ENCODE results near the gene CDK14. TPM values are rescaled to one million over a fixed set of nuclear protein-coding genes. Genes with fewer than 3 reads are reported as not detected.

CDK14 gene
- total RNA-seq, 2 experiments from 2014 or later: not detected

- Mint-ChIP-seq H3K9me3 (no peaks in the 10 kb centered on the region), H3K27me3 (peaks cover 1% of the 10 kb centered on the region), H3K27ac (no peak overlapping the region), H3K4me3 (no peak overlapping the region), H3K36me3 (ENCODE audit: low read depth) (no peaks in the 10 kb centered on the region), H3K4me1 (no peaks in the 10 kb centered on the region)
- POLR2A ChIA-PET: no interaction called here
- no peak for DNase-seq
- CTCF ChIA-PET: no interaction called here
These were observed 14.0 kb upstream of the CDK14 start for GRCh38 chr7:90582164-90582563.

- Mint-ChIP-seq H3K4me1 (no peaks in the 10 kb centered on the region), H3K4me3 (no peak overlapping the region), H3K9me3 (no peaks in the 10 kb centered on the region), H3K27ac (no peak overlapping the region), H3K27me3 (peaks cover 1% of the 10 kb centered on the region), H3K36me3 (ENCODE audit: low read depth) (no peaks in the 10 kb centered on the region)
- no peak for DNase-seq
- ChIA-PET POLR2A (no interaction called here), CTCF (no interaction called here)
These were observed 11.7 kb upstream of the CDK14 start for GRCh38 chr7:90584378-90584777.

GRCh38 chr7:90586091-90586490 is 10.0 kb upstream of the CDK14 start:
- Mint-ChIP-seq H3K27ac (no peak overlapping the region), H3K27me3 (peaks cover 1% of the 10 kb centered on the region), H3K4me1 (no peaks in the 10 kb centered on the region), H3K36me3 (ENCODE audit: low read depth) (no peaks in the 10 kb centered on the region), H3K9me3 (no peaks in the 10 kb centered on the region), H3K4me3 (no peak overlapping the region)
- ChIA-PET CTCF (no interaction called here), POLR2A (no interaction called here)
- no peak for DNase-seq

- H3K4me3 Mint-ChIP-seq: no peak overlapping the region
- no peaks in the 10 kb centered on the region for H3K36me3 Mint-ChIP-seq (ENCODE audit: low read depth)
- CTCF ChIA-PET: no interaction called here
- no peaks in the 10 kb centered on the region for H3K4me1 Mint-ChIP-seq
- peaks cover 6% of the 10 kb centered on the region for H3K27me3 Mint-ChIP-seq
- POLR2A ChIA-PET: no interaction called here
- H3K27ac Mint-ChIP-seq: no peak overlapping the region
- H3K9me3 Mint-ChIP-seq: no peaks in the 10 kb centered on the region
- DNase-seq: no peak
These were observed 8.4 kb upstream of the CDK14 start for GRCh38 chr7:90587766-90588165.

- Mint-ChIP-seq H3K4me3 (no peak overlapping the region), H3K36me3 (ENCODE audit: low read depth) (no peaks in the 10 kb centered on the region)
- POLR2A ChIA-PET: no interaction called here
These were observed 4.1 kb upstream of the CDK14 start for GRCh38 chr7:90592033-90592432.

GRCh38 chr7:90593205-90593604 is 2.9 kb upstream of the CDK14 start:
- Mint-ChIP-seq H3K36me3 (ENCODE audit: low read depth) (no peaks in the 10 kb centered on the region), H3K4me1 (peaks cover 17% of the 10 kb centered on the region), H3K9me3 (no peaks in the 10 kb centered on the region), H3K27ac (no peak overlapping the region), H3K27me3 (peaks cover 43% of the 10 kb centered on the region), H3K4me3 (no peak overlapping the region)
- ChIA-PET CTCF (no interaction called here), POLR2A (no interaction called here)
- DNase-seq: no peak

More at GRCh38 chr7:90592033-90592432, 4.1 kb upstream of the CDK14 start:
- no peak for DNase-seq
- H3K27ac Mint-ChIP-seq: no peak overlapping the region
- peaks cover 12% of the 10 kb centered on the region for H3K4me1 Mint-ChIP-seq
- peaks cover 33% of the 10 kb centered on the region for H3K27me3 Mint-ChIP-seq
- CTCF ChIA-PET: no interaction called here
- H3K9me3 Mint-ChIP-seq: no peaks in the 10 kb centered on the region

- DNase-seq: no peak
- Mint-ChIP-seq H3K4me1 (peaks cover 17% of the 10 kb centered on the region), H3K27ac (no peak overlapping the region), H3K36me3 (ENCODE audit: low read depth) (no peaks in the 10 kb centered on the region), H3K9me3 (no peaks in the 10 kb centered on the region), H3K27me3 (peaks cover 53% of the 10 kb centered on the region), H3K4me3 (peak overlapping the region; percentile 22)
- ChIA-PET POLR2A (no interaction called here), CTCF (no interaction called here)
These were observed 1.3 kb upstream of the CDK14 start for GRCh38 chr7:90594751-90595317.

- CTCF ChIA-PET: no interaction called here
- peaks cover 17% of the 10 kb centered on the region for H3K4me1 Mint-ChIP-seq
- POLR2A ChIA-PET: no interaction called here
These were observed 750 bp upstream of the CDK14 start for GRCh38 chr7:90595342-90595800.

GRCh38 chr7:90596671-90597562 is 796 bp downstream of the CDK14 start:
- Mint-ChIP-seq H3K9me3 (no peaks in the 10 kb centered on the region), H3K4me3 (peak overlapping the region; percentile 67), H3K27ac (no peak overlapping the region), H3K36me3 (ENCODE audit: low read depth) (no peaks in the 10 kb centered on the region), H3K4me1 (peaks cover 17% of the 10 kb centered on the region), H3K27me3 (peaks cover 64% of the 10 kb centered on the region)
- ChIA-PET CTCF (no interaction called here), POLR2A (no interaction called here)
- DNase-seq: no peak

More at GRCh38 chr7:90595342-90595800, 750 bp upstream of the CDK14 start:
- Mint-ChIP-seq H3K4me3 (peak overlapping the region; percentile 61), H3K27me3 (peaks cover 58% of the 10 kb centered on the region), H3K36me3 (ENCODE audit: low read depth) (no peaks in the 10 kb centered on the region), H3K27ac (peak overlapping the region; percentile 60), H3K9me3 (no peaks in the 10 kb centered on the region)
- no peak for DNase-seq

GRCh38 chr7:90597563-90598253 is 1.6 kb downstream of the CDK14 start:
- H3K27ac Mint-ChIP-seq: no peak overlapping the region
- POLR2A ChIA-PET: no interaction called here
- H3K4me3 Mint-ChIP-seq: no peak overlapping the region
- H3K4me1 Mint-ChIP-seq: peaks cover 17% of the 10 kb centered on the region
- CTCF ChIA-PET: no interaction called here
- peaks cover 64% of the 10 kb centered on the region for H3K27me3 Mint-ChIP-seq
- no peak for DNase-seq
- H3K9me3 Mint-ChIP-seq: no peaks in the 10 kb centered on the region
- no peaks in the 10 kb centered on the region for H3K36me3 Mint-ChIP-seq (ENCODE audit: low read depth)

- CTCF ChIA-PET: no interaction called here
- H3K27ac Mint-ChIP-seq: no peak overlapping the region
- POLR2A ChIA-PET: no interaction called here
These were observed 2.9 kb downstream of the CDK14 start for GRCh38 chr7:90599038-90599437.

GRCh38 chr7:90599892-90600555 is 3.9 kb downstream of the CDK14 start:
- H3K36me3 Mint-ChIP-seq (ENCODE audit: low read depth): no peaks in the 10 kb centered on the region
- H3K9me3 Mint-ChIP-seq: no peaks in the 10 kb centered on the region
- DNase-seq: no peak
- no peak overlapping the region for H3K4me3 Mint-ChIP-seq
- H3K4me1 Mint-ChIP-seq: peaks cover 12% of the 10 kb centered on the region
- ChIA-PET CTCF (no interaction called here), POLR2A (no interaction called here)
- no peak overlapping the region for H3K27ac Mint-ChIP-seq
- peaks cover 50% of the 10 kb centered on the region for H3K27me3 Mint-ChIP-seq

More at GRCh38 chr7:90599038-90599437, 2.9 kb downstream of the CDK14 start:
- H3K4me1 Mint-ChIP-seq: peaks cover 17% of the 10 kb centered on the region
- peaks cover 59% of the 10 kb centered on the region for H3K27me3 Mint-ChIP-seq
- H3K9me3 Mint-ChIP-seq: no peaks in the 10 kb centered on the region
- no peak for DNase-seq
- no peaks in the 10 kb centered on the region for H3K36me3 Mint-ChIP-seq (ENCODE audit: low read depth)
- no peak overlapping the region for H3K4me3 Mint-ChIP-seq

GRCh38 chr7:90602303-90602702 is 6.2 kb downstream of the CDK14 start:
- no peak for DNase-seq
- H3K4me1 Mint-ChIP-seq: peaks cover 2% of the 10 kb centered on the region
- no peak overlapping the region for H3K4me3 Mint-ChIP-seq
- H3K36me3 Mint-ChIP-seq (ENCODE audit: low read depth): no peaks in the 10 kb centered on the region
- ChIA-PET POLR2A (no interaction called here), CTCF (no interaction called here)
- peaks cover 37% of the 10 kb centered on the region for H3K27me3 Mint-ChIP-seq
- H3K9me3 Mint-ChIP-seq: no peaks in the 10 kb centered on the region
- no peak overlapping the region for H3K27ac Mint-ChIP-seq

Data from activated CD4-positive, alpha-beta T cell treated with anti-CD3 and anti-CD28 coated beads, Interleukin-2, amount 10 ng/mL, durations not matched to agents 7 days and 5 days (primary cell).